ENCODE measurements around the gene ZMYM4. TPM values are rescaled to one million over a fixed set of nuclear protein-coding genes. Genes with fewer than 3 reads are reported as not detected.
A peak's percentile ranks its signal among the peaks of the same experiment; 100 is the strongest.

Gene ZMYM4
- total RNA-seq, 3 donors from 2014 or later = 30.5 to 46.6 (median 31.6) TPM

DNA sequence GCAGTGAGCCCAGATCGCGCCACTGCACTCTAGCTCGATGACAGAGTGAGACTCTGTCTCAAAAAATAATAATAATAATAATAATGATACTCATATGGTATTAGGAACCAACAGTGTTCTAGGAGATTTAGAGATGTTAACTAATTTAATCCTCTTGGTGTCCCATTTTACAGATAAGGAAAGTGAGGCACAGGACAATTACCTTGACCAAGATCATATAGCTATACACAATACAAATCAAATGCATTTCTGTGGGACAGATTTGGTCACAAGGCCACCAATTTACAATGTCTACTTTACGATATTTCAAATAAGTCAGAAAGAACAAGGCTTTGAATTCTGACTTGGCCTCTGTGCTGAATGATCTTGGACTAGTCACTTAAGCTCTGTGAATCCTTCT lies 2.2 kb upstream of the ZMYM4 start:
- H3K4me3 ChIP-seq = no peak overlapping the region
- H3K4me1 ChIP-seq (ENCODE audit: low read depth) = no peaks in the 10 kb centered on the region
- intact Hi-C loops (cut with DNase I, micrococcal nuclease) = loop anchor here in 1 of 2 donors (10.0 kb wide), 1 partner anchor 412 kb away; the partner anchor contains the start of gene SMIM12
- H3K36me3 ChIP-seq (ENCODE audit: low read depth) = no peaks in the 10 kb centered on the region
- no peak for ATAC-seq
- no peaks in the 10 kb centered on the region for H3K9me3 ChIP-seq
- TF ChIP-seq, protein P1, sequence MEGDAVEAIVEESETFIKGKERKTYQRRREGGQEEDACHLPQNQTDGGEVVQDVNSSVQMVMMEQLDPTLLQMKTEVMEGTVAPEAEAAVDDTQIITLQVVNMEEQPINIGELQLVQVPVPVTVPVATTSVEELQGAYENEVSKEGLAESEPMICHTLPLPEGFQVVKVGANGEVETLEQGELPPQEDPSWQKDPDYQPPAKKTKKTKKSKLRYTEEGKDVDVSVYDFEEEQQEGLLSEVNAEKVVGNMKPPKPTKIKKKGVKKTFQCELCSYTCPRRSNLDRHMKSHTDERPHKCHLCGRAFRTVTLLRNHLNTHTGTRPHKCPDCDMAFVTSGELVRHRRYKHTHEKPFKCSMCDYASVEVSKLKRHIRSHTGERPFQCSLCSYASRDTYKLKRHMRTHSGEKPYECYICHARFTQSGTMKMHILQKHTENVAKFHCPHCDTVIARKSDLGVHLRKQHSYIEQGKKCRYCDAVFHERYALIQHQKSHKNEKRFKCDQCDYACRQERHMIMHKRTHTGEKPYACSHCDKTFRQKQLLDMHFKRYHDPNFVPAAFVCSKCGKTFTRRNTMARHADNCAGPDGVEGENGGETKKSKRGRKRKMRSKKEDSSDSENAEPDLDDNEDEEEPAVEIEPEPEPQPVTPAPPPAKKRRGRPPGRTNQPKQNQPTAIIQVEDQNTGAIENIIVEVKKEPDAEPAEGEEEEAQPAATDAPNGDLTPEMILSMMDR (IDR thresholded peaks at IDR 0.05) = no peak
- DNase-seq = no peak

- TF ChIP-seq, protein P1 (IDR thresholded peaks at IDR 0.05) = no peak
- ATAC-seq = no peak
- peak in 1 of 3 donors; percentile 12 for DNase-seq
- Histone ChIP-seq H3K4me3 (peak overlapping the region; percentile 90), H3K9me3 (no peaks in the 10 kb centered on the region), H3K36me3 (ENCODE audit: low read depth) (no peaks in the 10 kb centered on the region), H3K4me1 (ENCODE audit: low read depth) (peaks cover 4% of the 10 kb centered on the region)
- intact Hi-C loops (cut with DNase I, micrococcal nuclease) = loop anchor here in 1 of 2 donors (10.0 kb wide), 1 partner anchor 415 kb away; the partner anchor contains the start of gene SMIM12
These were observed 886 bp downstream of the ZMYM4 start for GRCh38 chr1:35269201-35269988.

- intact Hi-C loops (cut with DNase I, micrococcal nuclease) = loop anchor here in 1 of 2 donors (10.0 kb wide), 1 partner anchor 415 kb away; the partner anchor contains the start of gene SMIM12
- no peak for DNase-seq
- TF ChIP-seq, protein P1 (IDR thresholded peaks at IDR 0.05) = no peak
These were observed 1.4 kb downstream of the ZMYM4 start for GRCh38 chr1:35269989-35270289.

DNA sequence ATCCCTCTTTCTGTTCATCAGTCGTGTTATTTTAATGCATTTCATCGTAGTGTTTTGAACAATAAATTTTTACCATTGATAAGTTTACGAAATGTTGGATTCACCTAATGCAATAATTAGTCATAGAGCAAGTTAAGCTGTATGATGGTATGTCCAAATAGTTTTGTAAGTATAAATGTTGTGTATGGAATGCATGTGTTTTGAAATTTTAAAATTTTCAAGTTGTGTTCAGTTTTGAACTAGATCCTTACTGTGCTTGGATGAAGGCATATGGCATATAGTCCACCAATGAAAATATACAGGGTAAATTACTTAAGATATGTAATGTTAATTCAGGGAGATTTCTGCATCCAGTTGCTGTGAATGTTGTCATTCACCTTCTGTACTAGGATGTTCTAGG lies 2.3 kb downstream of the ZMYM4 start:
- no peak overlapping the region for H3K4me3 ChIP-seq
- no peak for ATAC-seq
- peaks cover 4% of the 10 kb centered on the region for H3K4me1 ChIP-seq (ENCODE audit: low read depth)
- DNase-seq = no peak
- H3K36me3 ChIP-seq (ENCODE audit: low read depth) = no peaks in the 10 kb centered on the region
- H3K9me3 ChIP-seq = no peaks in the 10 kb centered on the region
- TF ChIP-seq, protein P1 (IDR thresholded peaks at IDR 0.05) = no peak
- intact Hi-C loops (cut with DNase I, micrococcal nuclease) = no loop called here

More at GRCh38 chr1:35269989-35270289, 1.4 kb downstream of the ZMYM4 start:
- no peak for ATAC-seq
- Histone ChIP-seq H3K36me3 (ENCODE audit: low read depth) (no peaks in the 10 kb centered on the region), H3K4me1 (ENCODE audit: low read depth) (peaks cover 4% of the 10 kb centered on the region), H3K9me3 (no peaks in the 10 kb centered on the region), H3K4me3 (no peak overlapping the region)

- no peak for DNase-seq
- H3K4me3 ChIP-seq = no peak overlapping the region
- TF ChIP-seq, protein P1 (IDR thresholded peaks at IDR 0.05) = no peak
- ATAC-seq = no peak
- H3K36me3 ChIP-seq (ENCODE audit: low read depth) = no peaks in the 10 kb centered on the region
- peaks cover 4% of the 10 kb centered on the region for H3K4me1 ChIP-seq (ENCODE audit: low read depth)
- intact Hi-C loops (cut with DNase I, micrococcal nuclease) = no loop called here
- no peaks in the 10 kb centered on the region for H3K9me3 ChIP-seq
These were observed 5.7 kb downstream of the ZMYM4 start for GRCh38 chr1:35274197-35274596.
